ENCODE measurements around the gene TEX2. TPM values are rescaled to one million over a fixed set of nuclear protein-coding genes. Genes with fewer than 3 reads are reported as not detected.

Gene TEX2
- total and polyA plus RNA-seq, 9 of the 15 experiments (the other 6 are each of a cell fraction or from before 2014, with no cell fraction given): 4.1 to 27.6 (median 19.3) TPM

DNA sequence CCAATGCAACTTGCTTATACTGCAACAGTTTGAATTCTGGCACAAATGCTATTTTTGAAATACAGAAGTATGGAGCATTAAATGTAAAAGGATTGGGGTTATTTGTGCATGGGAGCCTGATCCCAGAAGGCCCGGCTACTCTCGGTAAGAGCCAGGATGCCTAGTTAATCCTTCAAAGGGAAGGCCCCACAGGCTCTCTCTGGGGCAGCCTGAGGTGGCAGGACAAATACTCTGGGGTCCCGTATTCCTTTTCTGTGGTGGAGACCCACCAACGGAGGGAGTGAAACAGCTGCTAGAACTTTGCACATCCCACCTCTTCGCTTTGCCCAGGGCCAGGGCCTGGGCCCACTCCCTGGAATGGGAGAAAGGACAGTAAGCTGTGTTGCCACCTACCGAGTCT, 163.5 kb downstream of the TEX2 start (continued):
- TF ChIP-seq, protein P1, sequence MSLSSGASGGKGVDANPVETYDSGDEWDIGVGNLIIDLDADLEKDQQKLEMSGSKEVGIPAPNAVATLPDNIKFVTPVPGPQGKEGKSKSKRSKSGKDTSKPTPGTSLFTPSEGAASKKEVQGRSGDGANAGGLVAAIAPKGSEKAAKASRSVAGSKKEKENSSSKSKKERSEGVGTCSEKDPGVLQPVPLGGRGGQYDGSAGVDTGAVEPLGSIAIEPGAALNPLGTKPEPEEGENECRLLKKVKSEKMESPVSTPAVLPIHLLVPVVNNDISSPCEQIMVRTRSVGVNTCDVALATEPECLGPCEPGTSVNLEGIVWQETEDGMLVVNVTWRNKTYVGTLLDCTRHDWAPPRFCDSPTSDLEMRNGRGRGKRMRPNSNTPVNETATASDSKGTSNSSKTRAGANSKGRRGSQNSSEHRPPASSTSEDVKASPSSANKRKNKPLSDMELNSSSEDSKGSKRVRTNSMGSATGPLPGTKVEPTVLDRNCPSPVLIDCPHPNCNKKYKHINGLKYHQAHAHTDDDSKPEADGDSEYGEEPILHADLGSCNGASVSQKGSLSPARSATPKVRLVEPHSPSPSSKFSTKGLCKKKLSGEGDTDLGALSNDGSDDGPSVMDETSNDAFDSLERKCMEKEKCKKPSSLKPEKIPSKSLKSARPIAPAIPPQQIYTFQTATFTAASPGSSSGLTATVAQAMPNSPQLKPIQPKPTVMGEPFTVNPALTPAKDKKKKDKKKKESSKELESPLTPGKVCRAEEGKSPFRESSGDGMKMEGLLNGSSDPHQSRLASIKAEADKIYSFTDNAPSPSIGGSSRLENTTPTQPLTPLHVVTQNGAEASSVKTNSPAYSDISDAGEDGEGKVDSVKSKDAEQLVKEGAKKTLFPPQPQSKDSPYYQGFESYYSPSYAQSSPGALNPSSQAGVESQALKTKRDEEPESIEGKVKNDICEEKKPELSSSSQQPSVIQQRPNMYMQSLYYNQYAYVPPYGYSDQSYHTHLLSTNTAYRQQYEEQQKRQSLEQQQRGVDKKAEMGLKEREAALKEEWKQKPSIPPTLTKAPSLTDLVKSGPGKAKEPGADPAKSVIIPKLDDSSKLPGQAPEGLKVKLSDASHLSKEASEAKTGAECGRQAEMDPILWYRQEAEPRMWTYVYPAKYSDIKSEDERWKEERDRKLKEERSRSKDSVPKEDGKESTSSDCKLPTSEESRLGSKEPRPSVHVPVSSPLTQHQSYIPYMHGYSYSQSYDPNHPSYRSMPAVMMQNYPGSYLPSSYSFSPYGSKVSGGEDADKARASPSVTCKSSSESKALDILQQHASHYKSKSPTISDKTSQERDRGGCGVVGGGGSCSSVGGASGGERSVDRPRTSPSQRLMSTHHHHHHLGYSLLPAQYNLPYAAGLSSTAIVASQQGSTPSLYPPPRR (CRISPR knock-in tag; IDR thresholded peaks at IDR 0.05; ENCODE audit: borderline replicate concordance): no peak
- TF ChIP-seq, protein P2, sequence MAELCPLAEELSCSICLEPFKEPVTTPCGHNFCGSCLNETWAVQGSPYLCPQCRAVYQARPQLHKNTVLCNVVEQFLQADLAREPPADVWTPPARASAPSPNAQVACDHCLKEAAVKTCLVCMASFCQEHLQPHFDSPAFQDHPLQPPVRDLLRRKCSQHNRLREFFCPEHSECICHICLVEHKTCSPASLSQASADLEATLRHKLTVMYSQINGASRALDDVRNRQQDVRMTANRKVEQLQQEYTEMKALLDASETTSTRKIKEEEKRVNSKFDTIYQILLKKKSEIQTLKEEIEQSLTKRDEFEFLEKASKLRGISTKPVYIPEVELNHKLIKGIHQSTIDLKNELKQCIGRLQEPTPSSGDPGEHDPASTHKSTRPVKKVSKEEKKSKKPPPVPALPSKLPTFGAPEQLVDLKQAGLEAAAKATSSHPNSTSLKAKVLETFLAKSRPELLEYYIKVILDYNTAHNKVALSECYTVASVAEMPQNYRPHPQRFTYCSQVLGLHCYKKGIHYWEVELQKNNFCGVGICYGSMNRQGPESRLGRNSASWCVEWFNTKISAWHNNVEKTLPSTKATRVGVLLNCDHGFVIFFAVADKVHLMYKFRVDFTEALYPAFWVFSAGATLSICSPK (IDR thresholded peaks at IDR 0.05; ENCODE audit: borderline replicate concordance): no peak

Small RNA genes lying within 50 kb of the gene (small RNA-seq; reads per million reads assigned to genes)
- 160,499 reads per million, percentile 100 among the genes with 10 or more reads in this experiment for gene SNORD104

Other genes starting within 250 kb of the TEX2 start
- 56.9 and 85.3 TPM in 2 replicates for gene ICAM2, start 242.6 kb downstream of the TEX2 start, total RNA-seq (2014; rRNA removed)
- 28.3 and 42.2 TPM in 2 replicates for gene ICAM2, start 242.6 kb downstream of the TEX2 start, total RNA-seq (2014; rRNA removed; fragmentation: Illumina TruSeq; extraction: Trizol)
- gene ICAM2, start 242.6 kb downstream of the TEX2 start, total RNA-seq (2015; rRNA removed; fragmentation: Illumina TruSeq; extraction: Trizol): 59.0 and 60.6 TPM in 2 replicates
- gene ICAM2, start 242.6 kb downstream of the TEX2 start, total RNA-seq (2021): 60.6 and 65.4 TPM in 2 replicates
- gene ICAM2, start 242.6 kb downstream of the TEX2 start, polyA plus RNA-seq (2011; rRNA removed): 51.0 and 64.1 TPM in 2 replicates
- gene ICAM2, start 242.6 kb downstream of the TEX2 start, polyA plus RNA-seq (2014; fragmentation: Illumina TruSeq; extraction: Trizol): 89.4 and 91.6 TPM in 2 replicates
- gene ICAM2, start 242.6 kb downstream of the TEX2 start, polyA plus RNA-seq (2014; fragmentation: Nextera tagmentation; extraction: Ambion mirVana): 10 to 100 TPM; 37.9 to 68.1 TPM
- 70.5 and 78.0 TPM in 2 replicates for gene ICAM2, start 242.6 kb downstream of the TEX2 start, polyA plus RNA-seq (2014; rRNA removed)
- gene ERN1, start 133.1 kb downstream of the TEX2 start, total RNA-seq (2014; rRNA removed): 7.9 and 10.2 TPM in 2 replicates
- gene ERN1, start 133.1 kb downstream of the TEX2 start, total RNA-seq (2014; rRNA removed; fragmentation: Illumina TruSeq; extraction: Trizol): 7.3 and 12.3 TPM in 2 replicates
- 5.4 TPM in 2 replicates for gene ERN1, start 133.1 kb downstream of the TEX2 start, total RNA-seq (2015; rRNA removed; fragmentation: Illumina TruSeq; extraction: Trizol)
- 19.2 and 22.5 TPM in 2 replicates for gene ERN1, start 133.1 kb downstream of the TEX2 start, total RNA-seq (2021)
- 9.1 and 11.3 TPM in 2 replicates for gene ERN1, start 133.1 kb downstream of the TEX2 start, polyA plus RNA-seq (2011; rRNA removed)
- gene ERN1, start 133.1 kb downstream of the TEX2 start, polyA plus RNA-seq (2014; fragmentation: Illumina TruSeq; extraction: Trizol): 6.6 and 8.2 TPM in 2 replicates
- 1 to 10 TPM; 2.1 to 4.3 TPM for gene ERN1, start 133.1 kb downstream of the TEX2 start, polyA plus RNA-seq (2014; fragmentation: Nextera tagmentation; extraction: Ambion mirVana)
- gene ERN1, start 133.1 kb downstream of the TEX2 start, polyA plus RNA-seq (2014; rRNA removed): 7.0 and 8.6 TPM in 2 replicates
- gene PECAM1, start 127.6 kb upstream of the TEX2 start, total RNA-seq (2014; rRNA removed): 2.8 and 3.3 TPM in 2 replicates
- 3.3 and 4.4 TPM in 2 replicates for gene PECAM1, start 127.6 kb upstream of the TEX2 start, total RNA-seq (2014; rRNA removed; fragmentation: Illumina TruSeq; extraction: Trizol)
- gene PECAM1, start 127.6 kb upstream of the TEX2 start, total RNA-seq (2015; rRNA removed; fragmentation: Illumina TruSeq; extraction: Trizol): 2.9 and 3.2 TPM in 2 replicates
- 10.3 and 10.7 TPM in 2 replicates for gene PECAM1, start 127.6 kb upstream of the TEX2 start, total RNA-seq (2021)
- gene PECAM1, start 127.6 kb upstream of the TEX2 start, polyA plus RNA-seq (2011; rRNA removed): 10.8 and 21.7 TPM in 2 replicates
- gene PECAM1, start 127.6 kb upstream of the TEX2 start, polyA plus RNA-seq (2014; fragmentation: Illumina TruSeq; extraction: Trizol): 4.5 and 4.8 TPM in 2 replicates
- gene PECAM1, start 127.6 kb upstream of the TEX2 start, polyA plus RNA-seq (2014; fragmentation: Nextera tagmentation; extraction: Ambion mirVana): 1 to 10 TPM; 1.5 to 7.4 TPM
- gene PECAM1, start 127.6 kb upstream of the TEX2 start, polyA plus RNA-seq (2014; rRNA removed): 5.1 and 7.9 TPM in 2 replicates
- gene MILR1, start 185.9 kb upstream of the TEX2 start, total RNA-seq (2014; rRNA removed): 3.8 and 4.3 TPM in 2 replicates
- gene MILR1, start 185.9 kb upstream of the TEX2 start, total RNA-seq (2014; rRNA removed; fragmentation: Illumina TruSeq; extraction: Trizol): 7.5 and 8.7 TPM in 2 replicates
- 14.1 and 16.2 TPM in 2 replicates for gene MILR1, start 185.9 kb upstream of the TEX2 start, total RNA-seq (2015; rRNA removed; fragmentation: Illumina TruSeq; extraction: Trizol)
- 4.1 and 4.7 TPM in 2 replicates for gene MILR1, start 185.9 kb upstream of the TEX2 start, total RNA-seq (2021)
- gene MILR1, start 185.9 kb upstream of the TEX2 start, polyA plus RNA-seq (2011; rRNA removed): 5.6 and 9.7 TPM in 2 replicates
- 13.3 and 14.7 TPM in 2 replicates for gene MILR1, start 185.9 kb upstream of the TEX2 start, polyA plus RNA-seq (2014; fragmentation: Illumina TruSeq; extraction: Trizol)
- 1 to 10 TPM; 4.6 to 7.1 TPM for gene MILR1, start 185.9 kb upstream of the TEX2 start, polyA plus RNA-seq (2014; fragmentation: Nextera tagmentation; extraction: Ambion mirVana)
- 7.1 and 7.8 TPM in 2 replicates for gene MILR1, start 185.9 kb upstream of the TEX2 start, polyA plus RNA-seq (2014; rRNA removed)
- gene POLG2, start 233.8 kb upstream of the TEX2 start, total RNA-seq (2014; rRNA removed): 26.6 and 28.8 TPM in 2 replicates
- 34.9 and 37.9 TPM in 2 replicates for gene POLG2, start 233.8 kb upstream of the TEX2 start, total RNA-seq (2014; rRNA removed; fragmentation: Illumina TruSeq; extraction: Trizol)
- 36.4 and 37.0 TPM in 2 replicates for gene POLG2, start 233.8 kb upstream of the TEX2 start, total RNA-seq (2015; rRNA removed; fragmentation: Illumina TruSeq; extraction: Trizol)
- 39.5 and 44.2 TPM in 2 replicates for gene POLG2, start 233.8 kb upstream of the TEX2 start, total RNA-seq (2021)
- 42.8 and 44.8 TPM in 2 replicates for gene POLG2, start 233.8 kb upstream of the TEX2 start, polyA plus RNA-seq (2011; rRNA removed)
- 31.0 and 37.4 TPM in 2 replicates for gene POLG2, start 233.8 kb upstream of the TEX2 start, polyA plus RNA-seq (2014; fragmentation: Illumina TruSeq; extraction: Trizol)
- gene POLG2, start 233.8 kb upstream of the TEX2 start, polyA plus RNA-seq (2014; fragmentation: Nextera tagmentation; extraction: Ambion mirVana): 10 to 100 TPM; 13.4 to 14.6 TPM
- gene POLG2, start 233.8 kb upstream of the TEX2 start, polyA plus RNA-seq (2014; rRNA removed): 41.1 and 43.0 TPM in 2 replicates
- gene DDX5, start 243.0 kb upstream of the TEX2 start, total RNA-seq (2014; rRNA removed): 239 and 306 TPM in 2 replicates
- gene DDX5, start 243.0 kb upstream of the TEX2 start, total RNA-seq (2014; rRNA removed; fragmentation: Illumina TruSeq; extraction: Trizol): 411 and 440 TPM in 2 replicates
- 386 and 426 TPM in 2 replicates for gene DDX5, start 243.0 kb upstream of the TEX2 start, total RNA-seq (2015; rRNA removed; fragmentation: Illumina TruSeq; extraction: Trizol)
- gene DDX5, start 243.0 kb upstream of the TEX2 start, total RNA-seq (2021): 616 and 622 TPM in 2 replicates
- gene DDX5, start 243.0 kb upstream of the TEX2 start, polyA plus RNA-seq (2011; rRNA removed): 721 and 729 TPM in 2 replicates
- 579 and 604 TPM in 2 replicates for gene DDX5, start 243.0 kb upstream of the TEX2 start, polyA plus RNA-seq (2014; fragmentation: Illumina TruSeq; extraction: Trizol)
- gene DDX5, start 243.0 kb upstream of the TEX2 start, polyA plus RNA-seq (2014; fragmentation: Nextera tagmentation; extraction: Ambion mirVana): 1,000 to 10,000 TPM in 1 of 2 experiments, 100 to 1,000 TPM in 1; 487 to 1,639 TPM
- gene DDX5, start 243.0 kb upstream of the TEX2 start, polyA plus RNA-seq (2014; rRNA removed): 1,331 and 1,452 TPM in 2 replicates
- gene CEP95, start 243.7 kb upstream of the TEX2 start, total RNA-seq (2014; rRNA removed): 51.3 and 53.5 TPM in 2 replicates
- gene CEP95, start 243.7 kb upstream of the TEX2 start, total RNA-seq (2014; rRNA removed; fragmentation: Illumina TruSeq; extraction: Trizol): 71.8 and 80.0 TPM in 2 replicates
- 50.0 and 57.1 TPM in 2 replicates for gene CEP95, start 243.7 kb upstream of the TEX2 start, total RNA-seq (2015; rRNA removed; fragmentation: Illumina TruSeq; extraction: Trizol)
- 48.0 and 48.3 TPM in 2 replicates for gene CEP95, start 243.7 kb upstream of the TEX2 start, total RNA-seq (2021)
- 80.7 and 83.4 TPM in 2 replicates for gene CEP95, start 243.7 kb upstream of the TEX2 start, polyA plus RNA-seq (2011; rRNA removed)
- gene CEP95, start 243.7 kb upstream of the TEX2 start, polyA plus RNA-seq (2014; fragmentation: Illumina TruSeq; extraction: Trizol): 54.4 and 56.9 TPM in 2 replicates
- 10 to 100 TPM; 26.7 to 40.0 TPM for gene CEP95, start 243.7 kb upstream of the TEX2 start, polyA plus RNA-seq (2014; fragmentation: Nextera tagmentation; extraction: Ambion mirVana)
- 61.0 and 75.0 TPM in 2 replicates for gene CEP95, start 243.7 kb upstream of the TEX2 start, polyA plus RNA-seq (2014; rRNA removed)